NCI-H2029 (cell line): ENCODE measurements around the gene SPATA17.

Source experiments
- DNase-seq: peaks from one replicate; lab custom pipeline; 2025; lab: John Stamatoyannopoulos, UW

The SPATA17 gene

DNA sequence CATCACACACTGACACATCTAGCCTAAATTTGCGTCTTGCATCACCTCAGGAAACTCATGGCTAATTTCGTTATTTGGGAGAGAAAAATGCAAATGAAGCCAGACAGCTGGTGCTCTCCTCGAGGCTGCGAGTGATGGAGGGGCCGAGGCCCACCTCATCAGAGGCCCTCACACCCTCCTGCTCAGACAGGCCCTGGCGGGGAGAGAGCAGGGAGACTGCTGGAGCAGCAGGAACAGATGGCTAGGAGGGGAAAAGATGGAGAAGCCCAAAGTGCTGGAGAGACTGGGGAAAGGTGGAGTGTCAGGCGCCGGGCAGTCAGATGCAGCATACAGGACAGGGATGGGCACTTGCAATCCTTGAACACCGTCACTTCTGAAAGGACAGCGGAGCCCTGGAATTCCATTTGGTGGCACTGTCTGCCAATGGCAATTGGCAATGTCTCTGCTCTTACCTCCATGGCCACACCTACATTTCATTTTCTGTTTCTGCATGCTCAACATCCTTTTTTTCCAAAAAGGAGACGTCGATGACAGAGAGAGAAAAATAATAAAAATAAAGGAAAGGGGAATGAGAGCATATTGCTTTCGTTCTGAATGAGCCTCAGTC, 286.2 kb downstream of the SPATA17 start:
- no peak for DNase-seq

- DNase-seq: no peak
Observed at GRCh38 chr1:217919683-217920388, 288.7 kb downstream of the SPATA17 start.
